ENCODE measurements around the gene BABAM1.

Gene BABAM1

DNA sequence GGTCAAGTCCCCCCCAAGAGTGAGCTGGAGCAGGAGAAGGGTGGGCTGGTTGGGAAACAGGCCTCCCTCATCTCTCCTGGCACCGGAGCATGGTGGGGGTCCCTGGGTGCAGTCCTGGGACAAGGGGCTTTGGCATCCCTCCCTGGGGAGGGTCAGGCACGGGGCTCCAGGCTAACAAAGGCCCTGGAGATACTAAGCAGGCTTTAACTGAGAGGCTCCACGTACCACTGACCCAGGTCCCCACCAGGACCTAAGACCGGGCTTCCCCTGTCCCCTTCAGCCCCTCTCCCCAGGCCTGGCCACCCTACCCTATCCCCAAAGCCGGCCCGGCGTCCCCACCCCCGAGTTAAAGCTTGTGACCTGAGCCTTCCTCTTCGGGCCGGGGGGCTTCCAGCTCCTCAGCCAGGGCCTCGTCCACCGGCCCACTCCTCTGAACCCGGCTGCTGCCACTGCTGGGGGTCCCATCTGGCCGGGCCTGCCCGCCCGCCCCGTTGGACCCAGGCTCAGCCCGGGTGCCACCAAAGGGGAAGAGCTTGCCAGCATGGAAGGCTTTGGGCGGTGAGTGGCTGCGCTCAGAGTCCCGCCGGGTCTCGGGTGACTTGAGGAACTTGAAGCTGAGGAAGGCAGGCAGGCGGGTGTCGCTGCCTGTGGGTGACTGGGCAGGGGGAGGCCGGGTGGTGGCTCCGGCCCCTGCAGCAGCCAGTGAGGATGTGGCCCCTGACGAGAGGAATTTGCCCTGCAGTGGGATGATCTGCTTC is 57.3 kb downstream of the BABAM1 start:
- no peak for DNase-seq

DNA sequence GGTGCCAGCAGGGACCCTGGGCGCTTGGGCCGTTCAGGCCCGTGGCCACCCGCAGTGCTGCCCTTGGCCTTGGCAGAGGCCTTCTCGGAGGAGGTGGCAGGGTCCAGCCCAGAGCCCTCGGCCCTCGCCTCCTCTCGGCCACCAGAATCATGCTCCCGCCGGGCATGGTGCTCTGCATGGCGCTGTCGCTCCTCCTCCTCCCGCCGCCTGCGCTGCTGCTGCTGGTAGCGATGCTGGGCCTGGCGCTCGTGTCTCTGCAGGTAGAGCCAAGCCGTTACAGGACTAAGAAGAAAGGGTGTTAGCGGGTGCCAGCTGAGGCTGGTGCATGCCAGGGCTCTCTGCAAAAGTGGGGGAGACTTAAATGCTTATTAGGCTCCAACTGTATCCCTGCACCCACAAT is 57.9 kb downstream of the BABAM1 start:
- DNase-seq = no peak

DNA sequence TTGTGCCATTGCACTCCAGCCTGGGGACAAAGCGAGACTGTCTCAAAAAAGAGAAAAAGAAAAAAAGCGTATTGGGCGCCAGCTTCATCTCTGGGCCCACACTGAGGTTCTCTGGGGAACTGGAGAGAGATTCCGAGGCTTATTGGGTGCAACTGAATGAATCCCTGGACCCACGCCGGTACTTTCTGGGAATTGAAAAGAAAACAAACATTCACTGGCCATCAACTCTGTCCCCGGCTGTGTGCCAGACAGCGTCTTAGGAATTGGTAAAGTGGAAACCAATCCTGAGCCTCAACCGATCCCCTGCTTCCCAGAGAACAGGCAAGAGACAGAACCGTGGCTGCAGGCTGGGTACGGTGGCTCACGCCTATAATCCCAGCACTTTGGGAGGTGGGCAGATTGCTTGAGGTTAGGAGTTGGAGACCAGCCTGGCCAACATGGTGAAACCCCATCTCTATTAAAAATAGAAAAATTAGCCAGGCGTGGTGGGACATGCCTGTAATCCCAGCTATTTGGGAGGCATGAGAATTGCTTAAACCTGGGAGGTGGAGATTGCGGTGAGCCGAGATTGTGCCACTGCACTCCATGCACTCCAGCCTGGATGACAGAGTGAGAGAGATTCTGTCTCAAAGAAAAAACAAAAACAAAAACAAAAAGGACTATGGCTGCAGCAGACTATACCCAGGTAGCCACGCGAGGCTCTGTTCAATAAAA is 58.8 kb downstream of the BABAM1 start:
- DNase-seq = no peak

DNA sequence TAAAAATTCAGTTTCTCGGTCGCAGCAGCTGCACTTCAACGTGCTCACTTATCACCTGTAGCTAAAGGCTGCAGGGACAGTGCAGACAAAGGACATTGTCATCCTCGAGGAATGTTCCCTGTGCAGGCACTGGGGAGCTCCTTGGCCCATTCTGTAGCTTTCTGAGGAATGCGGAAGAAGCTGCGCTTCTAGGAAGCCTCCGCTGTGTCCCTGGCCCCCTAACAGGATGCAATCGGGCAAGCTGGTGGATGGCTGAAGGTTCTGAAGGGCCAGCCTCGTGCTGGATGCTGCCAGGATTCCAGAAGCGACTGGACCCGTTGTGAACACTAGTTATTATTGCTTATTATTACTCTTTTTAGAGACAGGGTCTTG is 59.3 kb downstream of the BABAM1 start:
- no peak for DNase-seq

DNA sequence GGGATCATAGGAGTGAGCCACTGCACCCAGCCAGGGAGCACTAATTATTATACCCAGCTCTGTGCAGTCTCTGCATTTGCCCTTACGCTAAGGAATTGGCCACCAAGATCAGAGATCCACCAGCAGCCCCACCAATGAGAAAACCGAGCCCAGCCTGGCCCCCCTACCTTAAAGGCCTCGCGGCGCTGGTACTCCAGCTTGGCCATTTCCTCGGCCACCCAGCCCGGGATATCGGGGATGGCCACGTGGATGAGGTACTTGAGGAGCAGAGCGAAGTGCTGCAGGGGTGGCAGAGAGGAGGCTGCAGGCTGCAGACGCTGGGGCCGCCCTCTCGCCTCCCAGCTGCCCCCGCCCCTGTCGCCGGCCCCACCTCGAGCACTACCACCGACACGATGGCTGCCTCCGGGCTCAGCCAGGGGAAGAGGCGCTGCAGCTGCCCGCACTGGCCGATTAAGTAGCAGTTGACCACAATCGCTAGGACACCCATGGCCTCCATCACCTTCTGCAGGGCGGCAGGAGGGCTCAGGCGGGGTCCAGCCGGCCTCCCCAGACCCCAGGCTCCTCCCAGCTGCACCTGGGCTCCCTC is 59.9 kb downstream of the BABAM1 start:
- DNase-seq = no peak

DNA sequence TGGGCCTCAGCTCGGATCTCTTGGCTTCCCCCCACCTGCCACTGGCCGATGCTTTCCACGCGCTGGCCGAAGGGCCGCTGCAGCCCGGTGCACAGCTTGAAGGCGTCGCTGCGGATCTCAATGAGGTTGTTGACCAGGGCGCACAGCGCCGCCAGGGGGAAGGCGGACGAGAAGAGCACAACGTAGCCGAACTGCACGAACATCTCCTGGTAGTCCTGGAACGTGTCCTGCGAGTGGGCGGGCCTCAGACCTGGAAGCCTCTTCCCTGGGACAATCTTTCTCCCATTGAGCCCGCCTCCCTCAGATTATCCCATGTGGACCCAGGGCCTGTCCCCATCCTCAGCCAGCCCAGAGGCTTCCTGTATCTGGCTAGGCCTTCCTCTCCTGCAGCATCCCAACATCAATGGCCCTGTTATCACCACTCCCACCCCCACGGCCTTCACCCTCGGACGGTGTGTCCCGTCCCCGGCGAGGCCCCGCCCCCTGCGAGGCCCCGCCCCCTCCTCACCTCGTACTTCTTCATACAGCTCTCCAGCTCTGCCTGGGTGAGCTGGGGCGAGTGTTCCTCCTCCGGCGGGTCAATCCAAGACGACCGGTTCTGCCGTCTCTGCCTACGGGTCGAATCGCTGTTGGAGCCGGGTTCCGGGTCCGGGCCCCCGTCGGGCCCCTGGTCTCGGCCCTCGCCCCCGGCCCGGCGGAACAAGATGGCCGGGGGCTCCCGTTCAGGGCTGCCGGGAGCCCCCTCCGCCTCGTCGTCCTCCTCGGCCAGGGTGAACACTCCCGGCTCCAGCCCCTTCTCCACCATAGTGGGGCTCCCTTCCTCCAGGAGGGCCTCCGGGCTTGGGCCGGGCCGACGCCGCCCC is 60.6 kb downstream of the BABAM1 start:
- no peak for DNase-seq
